Measurements from ENCODE around the gene LARP4.
A peak's percentile ranks its signal among the peaks of the same experiment; 100 is the strongest.
"Not testable (repeated sequence)": the region's sequence is repeated elsewhere in the genome, so short reads cannot be mapped to it uniquely, and the experiment has no call there.

LARP4 gene

DNA sequence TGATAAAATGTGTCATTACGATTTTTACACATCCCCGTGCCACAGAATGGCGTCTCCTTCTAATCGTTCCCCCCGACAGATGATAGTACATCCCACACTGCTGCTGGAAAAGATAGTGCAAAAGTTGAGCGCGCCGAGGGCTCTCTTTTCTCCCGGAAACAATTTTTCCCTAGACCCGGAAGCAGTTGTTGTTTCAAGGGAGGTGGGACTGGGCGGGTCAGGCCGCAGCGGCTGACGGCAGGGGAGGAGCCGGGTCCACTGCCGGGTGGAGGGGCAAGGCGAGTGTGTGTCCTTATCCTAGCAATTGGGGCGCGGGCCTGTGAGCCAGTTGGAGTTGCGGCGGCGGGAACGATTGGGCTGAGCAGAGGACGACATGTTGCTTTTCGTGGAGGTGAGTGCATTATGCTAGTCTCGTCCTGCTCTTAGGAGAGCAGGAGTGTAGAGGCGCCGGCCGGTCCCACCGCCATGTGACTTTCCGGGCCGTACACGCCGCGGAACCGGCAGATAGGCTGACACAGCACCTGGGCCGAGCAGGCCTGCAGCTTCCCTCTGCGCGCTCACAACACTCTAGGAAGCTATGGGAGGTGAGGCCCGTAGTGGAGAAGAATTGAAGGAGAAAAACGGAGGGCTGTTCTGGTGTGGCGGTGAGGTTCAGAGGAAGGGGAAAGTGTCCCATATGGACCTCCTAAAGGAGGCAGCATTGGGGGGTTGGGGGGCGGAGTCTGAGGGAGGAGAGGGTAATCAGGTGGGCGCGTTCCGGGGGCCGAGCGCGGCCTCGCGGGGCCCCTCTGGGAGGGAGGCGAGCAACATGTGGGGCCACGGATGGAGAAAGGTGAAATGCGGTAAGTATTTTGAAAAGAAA lies at the start of gene LARP4:
TSS of gene LARP4 (plus strand) at position 248 of the 862 bp plus-strand sequence. CDS start at position 374, 126 bp downstream.
- H3K4me3 ChIP-seq, result peak within 1 kb of the TSS; percentile 83
- peaks cover 17% of the 10 kb centered on the region for H3K4me1 ChIP-seq
- H3K36me3 ChIP-seq, result peaks cover 5% of the 10 kb centered on the region; the same call in 1 of the 2 replicates
- H3K4me2 ChIP-seq, result peak within 1 kb of the TSS; percentile 86
- peak within 1 kb of the TSS; percentile 82 for H3K27ac ChIP-seq
- H4K20me1 ChIP-seq, result peaks cover 47% of the 10 kb centered on the region
- H3K9ac ChIP-seq, result peak within 1 kb of the TSS; percentile 84
- H3K27me3 ChIP-seq, result no peaks in the 10 kb centered on the region
- no peaks in the 10 kb centered on the region for H3K9me3 ChIP-seq
- TF ChIP-seq Cebpa-rat (IDR thresholded peaks at IDR 0.05), result no peak

- Histone ChIP-seq H3K4me1 (peaks cover 19% of the 10 kb centered on the region), H3K9me3 (no peaks in the 10 kb centered on the region), H3K27ac (no peak overlapping the region), H3K4me2 (no peak overlapping the region), H3K36me3 (no peaks in the 10 kb centered on the region), H3K4me3 (no peak overlapping the region), H3K9ac (no peak overlapping the region), H4K20me1 (no peaks in the 10 kb centered on the region), H3K27me3 (no peaks in the 10 kb centered on the region)
- TF ChIP-seq Cebpa-rat (IDR thresholded peaks at IDR 0.05), result no peak
Observed at GRCh38 chr12:50351120-50352043, 49.3 kb upstream of the LARP4 start.

DNA sequence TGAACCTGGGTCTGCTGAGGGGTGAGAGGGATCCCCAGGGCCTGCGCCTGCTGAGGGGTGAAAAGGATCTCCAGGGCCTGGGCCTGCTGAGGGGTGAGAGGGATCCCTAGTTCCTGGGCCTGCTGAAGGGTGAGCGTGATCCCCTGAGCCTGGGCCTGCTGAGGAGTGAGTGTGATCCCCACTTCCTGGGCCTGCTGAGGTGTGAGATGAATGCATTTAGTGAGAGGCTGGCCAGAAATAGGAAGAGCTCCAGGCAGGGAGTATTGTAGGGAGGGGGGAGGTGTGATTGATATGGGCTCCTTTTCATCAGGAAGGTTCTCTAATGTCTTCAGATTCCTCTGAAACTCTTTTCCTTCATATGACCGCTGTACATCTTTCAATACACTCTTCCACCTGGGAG lies 47.3 kb upstream of the LARP4 start:
- no peaks in the 10 kb centered on the region for H3K27me3 ChIP-seq
- H4K20me1 ChIP-seq, result no peaks in the 10 kb centered on the region
- peak overlapping the region; percentile 66 for H3K27ac ChIP-seq
- H3K9me3 ChIP-seq, result no peaks in the 10 kb centered on the region
- H3K4me3 ChIP-seq, result no peak overlapping the region
- H3K4me2 ChIP-seq, result peak overlapping the region; percentile 68
- peaks cover 19% of the 10 kb centered on the region for H3K4me1 ChIP-seq
- H3K36me3 ChIP-seq, result no peaks in the 10 kb centered on the region
- no peak for TF ChIP-seq Cebpa-rat (IDR thresholded peaks at IDR 0.05)
- H3K9ac ChIP-seq, result no peak overlapping the region

DNA sequence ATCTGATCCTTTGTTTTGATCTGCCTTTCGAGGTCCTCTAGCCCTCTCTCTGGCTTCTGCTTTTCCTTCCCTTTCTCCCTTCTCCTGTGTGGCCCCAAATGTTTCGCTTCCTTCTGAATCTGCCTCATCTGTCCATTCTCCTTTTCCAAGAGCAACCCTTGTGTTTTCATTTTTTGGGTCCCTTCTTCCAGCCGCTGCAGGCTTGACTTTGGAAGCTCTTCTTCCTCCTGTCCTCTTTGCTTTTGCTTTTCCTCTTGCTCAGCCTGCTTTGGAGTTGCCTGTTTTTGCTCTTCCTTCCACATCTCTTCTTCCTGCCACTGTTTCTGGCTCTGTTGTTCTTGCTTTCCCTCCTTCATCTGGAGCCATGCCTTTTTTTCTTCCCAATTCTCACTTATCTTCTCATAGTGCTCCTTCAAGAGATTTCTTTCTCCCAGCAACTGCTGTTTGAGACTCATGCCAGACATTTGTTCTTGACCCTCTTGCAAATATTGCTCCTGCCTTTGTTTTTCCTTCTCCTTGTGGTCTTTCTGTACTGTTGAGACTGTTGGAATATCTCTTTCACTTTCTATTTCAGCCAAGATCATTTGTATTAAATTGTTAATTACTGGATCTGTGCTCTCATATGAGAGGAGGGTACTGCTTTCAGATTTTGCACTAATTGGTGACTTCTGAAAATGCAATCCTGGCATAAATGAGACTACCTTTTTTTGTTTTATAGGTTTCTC lies 46.7 kb upstream of the LARP4 start:
- peak overlapping the region; percentile 66 for H3K27ac ChIP-seq
- H3K36me3 ChIP-seq, result no peaks in the 10 kb centered on the region
- TF ChIP-seq Cebpa-rat (IDR thresholded peaks at IDR 0.05), result no peak
- peak overlapping the region; percentile 68 for H3K4me2 ChIP-seq
- no peaks in the 10 kb centered on the region for H3K9me3 ChIP-seq
- H3K9ac ChIP-seq, result peak overlapping the region; percentile 45; the same call in 1 of the 2 replicates
- no peak overlapping the region for H3K4me3 ChIP-seq
- no peaks in the 10 kb centered on the region for H3K27me3 ChIP-seq
- no peaks in the 10 kb centered on the region for H4K20me1 ChIP-seq
- H3K4me1 ChIP-seq, result peaks cover 19% of the 10 kb centered on the region

- H3K9me3 ChIP-seq, result no peaks in the 10 kb centered on the region
- H3K9ac ChIP-seq, result no peak overlapping the region
- no peak for TF ChIP-seq Cebpa-rat (IDR thresholded peaks at IDR 0.05)
- H3K4me1 ChIP-seq, result peaks cover 19% of the 10 kb centered on the region
- H3K4me2 ChIP-seq, result peak overlapping the region; percentile 68; the same call in 1 of the 2 replicates
- no peak overlapping the region for H3K27ac ChIP-seq
- no peak overlapping the region for H3K4me3 ChIP-seq
- no peaks in the 10 kb centered on the region for H3K36me3 ChIP-seq
- no peaks in the 10 kb centered on the region for H3K27me3 ChIP-seq
- no peaks in the 10 kb centered on the region for H4K20me1 ChIP-seq
Observed at GRCh38 chr12:50354908-50355307, 45.8 kb upstream of the LARP4 start.

GRCh38 chr12:50355365-50355764 lies 45.3 kb upstream of the LARP4 start:
- Histone ChIP-seq H3K27me3 (no peaks in the 10 kb centered on the region), H3K4me3 (no peak overlapping the region), H4K20me1 (no peaks in the 10 kb centered on the region), H3K9me3 (no peaks in the 10 kb centered on the region), H3K4me2 (no peak overlapping the region), H3K27ac (no peak overlapping the region), H3K4me1 (peaks cover 19% of the 10 kb centered on the region), H3K36me3 (no peaks in the 10 kb centered on the region), H3K9ac (no peak overlapping the region)
- no peak for TF ChIP-seq Cebpa-rat (IDR thresholded peaks at IDR 0.05)

DNA sequence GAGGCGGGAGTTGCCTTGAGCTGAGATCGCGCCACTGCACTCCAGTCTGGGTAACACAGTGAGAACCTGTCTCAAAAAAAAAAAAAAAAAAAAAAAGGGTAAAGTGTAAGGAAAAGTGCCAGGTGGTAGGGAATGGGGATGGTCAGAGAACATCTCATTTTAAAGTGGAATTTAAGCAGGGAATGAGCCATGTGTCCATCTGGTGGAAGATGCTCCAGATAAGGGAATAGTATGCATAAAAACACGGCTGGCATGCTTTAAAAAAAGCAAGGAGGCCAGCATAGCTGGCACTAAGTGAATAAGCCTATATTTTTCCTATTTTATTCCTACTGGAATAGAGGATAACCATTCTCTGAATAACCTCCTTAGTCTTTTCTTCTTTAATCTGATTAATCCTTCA lies 38.0 kb upstream of the LARP4 start:
- Histone ChIP-seq H3K4me2 (no peak overlapping the region), H3K36me3 (no peaks in the 10 kb centered on the region), H3K27ac (no peak overlapping the region), H3K27me3 (no peaks in the 10 kb centered on the region), H3K9ac (no peak overlapping the region), H3K9me3 (no peaks in the 10 kb centered on the region), H3K4me3 (no peak overlapping the region), H4K20me1 (no peaks in the 10 kb centered on the region), H3K4me1 (no peaks in the 10 kb centered on the region)
- no peak for TF ChIP-seq Cebpa-rat (IDR thresholded peaks at IDR 0.05)

- no peak for TF ChIP-seq Cebpa-rat (IDR thresholded peaks at IDR 0.05)
- no peak overlapping the region for H3K9ac ChIP-seq
- H3K4me2 ChIP-seq, result no peak overlapping the region
- H3K27me3 ChIP-seq, result no peaks in the 10 kb centered on the region
- no peaks in the 10 kb centered on the region for H4K20me1 ChIP-seq
- H3K27ac ChIP-seq, result no peak overlapping the region
- H3K36me3 ChIP-seq, result no peaks in the 10 kb centered on the region
- H3K4me3 ChIP-seq, result no peak overlapping the region
- H3K4me1 ChIP-seq, result no peaks in the 10 kb centered on the region
- H3K9me3 ChIP-seq, result no peaks in the 10 kb centered on the region
Observed at GRCh38 chr12:50363141-50363540, 37.5 kb upstream of the LARP4 start.

DNA sequence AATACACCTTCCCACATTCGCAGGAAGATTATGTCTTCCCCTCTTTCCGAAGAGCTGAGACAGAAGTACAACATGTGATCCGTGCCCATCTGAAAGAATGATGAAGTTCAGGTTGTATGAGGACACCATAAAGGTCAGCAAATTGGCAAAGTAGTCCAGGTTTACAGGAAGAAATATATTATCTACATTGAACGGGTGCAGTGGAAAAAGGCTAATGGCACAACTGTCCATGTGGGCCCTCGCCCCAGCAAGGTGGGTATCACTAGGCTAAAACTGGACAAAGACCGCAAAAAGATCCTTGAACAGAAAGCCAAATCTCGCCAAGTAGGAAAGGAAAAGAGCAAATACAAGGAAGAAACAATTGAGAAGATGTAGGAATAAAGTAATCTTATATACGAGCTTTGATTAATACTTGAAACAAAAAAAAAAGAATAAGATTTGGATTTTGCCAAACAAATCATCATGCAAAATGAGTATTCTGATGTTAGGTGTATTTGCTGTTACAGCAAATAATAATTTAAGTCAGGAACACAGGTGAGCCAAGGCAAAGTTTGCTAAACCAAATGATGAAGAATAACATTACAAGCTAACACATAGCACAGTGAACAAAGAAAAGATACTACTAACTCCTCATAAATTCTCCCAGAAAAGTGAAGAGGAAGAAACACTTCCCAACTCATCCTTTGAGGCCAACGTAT lies 34.8 kb upstream of the LARP4 start:
- no peak overlapping the region for H3K4me2 ChIP-seq
- H3K4me1 ChIP-seq, result no peaks in the 10 kb centered on the region
- H3K9ac ChIP-seq, result no peak overlapping the region
- H4K20me1 ChIP-seq, result no peaks in the 10 kb centered on the region
- no peak for TF ChIP-seq Cebpa-rat (IDR thresholded peaks at IDR 0.05)
- H3K27me3 ChIP-seq, result no peaks in the 10 kb centered on the region
- H3K9me3 ChIP-seq, result no peaks in the 10 kb centered on the region
- no peaks in the 10 kb centered on the region for H3K36me3 ChIP-seq
- no peak overlapping the region for H3K4me3 ChIP-seq
- no peak overlapping the region for H3K27ac ChIP-seq

DNA sequence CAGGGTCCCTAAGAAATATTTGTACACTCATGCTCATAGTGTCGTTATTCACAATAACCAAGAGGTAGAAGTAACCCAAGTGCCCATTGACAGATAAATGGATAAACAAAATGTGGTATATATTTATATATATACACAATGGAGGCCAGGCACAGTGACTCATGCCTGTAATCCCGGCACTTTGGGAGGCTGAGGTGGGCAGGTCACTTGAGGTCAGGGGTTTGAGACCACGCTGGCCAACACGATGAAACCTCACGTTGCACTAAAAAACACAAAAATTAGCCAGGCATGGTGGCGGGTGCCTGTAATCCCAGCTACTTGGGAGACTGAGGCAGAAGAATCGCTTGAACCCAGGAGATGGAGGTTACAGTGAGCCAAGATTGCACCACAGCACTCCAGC lies 30.0 kb upstream of the LARP4 start:
- not testable (repeated sequence) for H3K36me3 ChIP-seq, H3K4me3 ChIP-seq, H4K20me1 ChIP-seq, H3K9me3 ChIP-seq, H3K4me1 ChIP-seq, H3K4me2 ChIP-seq, H3K27ac ChIP-seq, H3K9ac ChIP-seq, H3K27me3 ChIP-seq
